ENCODE results near the gene BICRA.
"Not testable (repeated sequence)": the region's sequence is repeated elsewhere in the genome, so short reads cannot be mapped to it uniquely, and the experiment has no call there.

Gene BICRA

DNA sequence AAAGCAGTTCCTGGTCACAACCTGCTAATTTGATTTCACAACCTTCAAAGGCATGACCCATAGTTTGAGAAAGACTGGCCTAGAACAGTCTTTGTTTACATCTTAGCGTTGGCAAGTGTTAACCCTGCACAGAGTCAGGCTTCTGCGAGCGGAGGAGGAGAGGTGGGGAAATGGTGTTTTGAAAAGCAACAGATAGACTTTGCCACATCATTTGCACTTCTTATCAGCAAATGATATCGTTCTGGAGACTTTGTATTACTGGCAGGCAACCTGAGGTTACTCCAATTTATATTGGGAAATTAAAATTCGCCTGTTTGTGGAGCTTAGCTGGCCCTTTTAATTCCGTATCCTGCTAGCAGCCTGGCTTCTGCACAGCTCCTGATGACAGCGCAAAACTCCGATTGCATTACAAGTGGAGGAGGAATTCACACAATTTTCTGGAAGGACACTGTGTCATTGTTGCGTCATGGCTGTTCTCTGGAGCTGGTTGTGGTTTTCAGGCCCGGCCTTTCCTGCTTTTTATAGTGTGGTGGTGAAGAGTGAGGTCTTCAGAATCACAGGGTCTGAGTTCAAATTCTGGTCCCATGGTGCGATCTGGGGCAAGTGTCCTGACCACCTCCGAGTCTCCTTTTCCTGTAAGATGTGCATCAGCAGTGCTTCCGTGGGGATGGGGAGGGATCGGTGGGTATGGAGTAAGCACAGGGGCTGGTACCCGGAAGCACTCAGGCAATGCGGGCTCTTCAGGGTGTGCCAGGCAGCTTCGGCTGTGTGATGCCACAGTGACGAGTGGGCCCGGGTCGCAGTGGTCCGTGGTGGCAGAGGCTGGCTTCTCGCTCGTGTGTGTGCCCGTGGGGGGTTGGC lies 55.2 kb downstream of the BICRA start:
- no peak for DNase-seq

DNA sequence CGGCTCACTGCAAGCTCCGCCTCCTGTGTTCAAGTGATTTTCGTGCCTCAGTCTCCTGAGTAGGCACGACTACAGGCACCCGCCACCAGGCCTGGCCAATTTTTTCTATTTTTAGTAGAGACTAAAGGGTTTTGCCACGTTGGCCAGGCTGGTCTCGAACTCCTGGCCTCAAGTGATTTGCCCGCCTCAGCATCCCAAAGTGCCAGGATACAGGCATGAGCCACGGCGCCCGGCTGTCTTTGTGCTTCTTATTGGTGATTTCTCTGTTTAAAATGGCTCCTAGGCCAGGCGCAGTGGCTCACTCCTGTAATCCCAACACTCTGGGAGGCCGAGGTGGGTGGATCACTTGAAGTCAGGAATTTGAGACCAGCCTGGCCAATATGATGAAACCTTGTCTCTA lies 59.6 kb downstream of the BICRA start:
- DNase-seq, result not testable (repeated sequence)

DNA sequence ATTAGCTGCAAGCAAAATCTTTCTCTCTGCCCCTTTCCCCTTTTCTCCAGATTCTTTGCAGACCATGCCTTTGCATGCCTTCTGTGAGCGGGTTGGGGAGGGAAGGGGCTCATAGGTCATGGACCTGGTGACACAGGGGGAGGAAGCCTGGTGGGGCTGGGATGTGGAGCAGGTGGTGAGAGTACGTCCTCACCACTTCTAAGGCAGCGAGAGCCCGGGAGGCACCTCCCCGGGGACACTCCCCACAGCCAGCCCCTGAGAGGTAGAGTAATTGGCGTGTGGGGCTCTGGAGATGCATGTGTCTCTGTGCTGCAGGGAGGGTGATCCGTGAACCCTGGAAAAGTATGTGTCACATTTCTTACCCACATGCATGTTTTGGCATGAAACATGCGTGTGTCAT lies 61.8 kb downstream of the BICRA start:
- DNase-seq, result no peak

DNA sequence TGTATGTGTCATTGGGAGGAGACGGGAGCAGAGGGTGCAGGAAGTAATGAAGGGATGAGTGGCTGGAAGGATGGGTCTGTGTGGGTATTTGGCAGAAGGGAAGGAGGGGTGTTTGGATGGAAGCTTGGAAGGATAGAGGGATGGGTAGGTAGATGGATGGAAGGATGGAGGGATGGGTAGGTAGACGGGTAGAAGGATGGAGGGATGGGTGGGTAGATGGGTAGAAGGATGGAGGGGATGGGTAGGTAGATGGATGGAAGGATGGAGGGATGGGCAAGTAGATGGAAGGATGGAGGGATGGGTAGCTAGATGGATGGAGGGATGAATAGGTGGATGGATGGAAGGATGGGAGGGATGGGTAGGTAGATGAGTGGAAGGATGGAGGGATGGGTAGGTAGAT lies 62.6 kb downstream of the BICRA start:
- no peak for DNase-seq

DNA sequence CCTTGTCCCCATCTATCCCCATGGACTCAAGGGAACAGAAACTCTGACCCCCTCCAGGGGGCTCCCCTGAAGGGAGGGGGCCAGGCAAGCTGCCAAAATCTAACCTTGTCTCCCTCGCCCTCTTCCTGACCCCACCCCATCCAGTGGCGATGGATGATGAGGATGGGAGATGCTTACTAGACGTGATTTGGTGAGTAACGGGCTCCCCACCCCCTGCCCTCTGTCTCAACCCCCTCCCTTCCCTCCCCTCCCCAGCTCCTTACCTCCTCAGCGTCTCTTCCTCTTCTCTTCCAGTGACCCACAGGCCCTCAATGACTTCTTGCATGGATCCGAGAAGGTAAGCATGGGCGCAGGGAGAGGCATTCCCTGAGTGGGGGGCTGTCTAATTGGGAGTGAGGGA lies 64.5 kb downstream of the BICRA start:
- no peak for DNase-seq

DNA sequence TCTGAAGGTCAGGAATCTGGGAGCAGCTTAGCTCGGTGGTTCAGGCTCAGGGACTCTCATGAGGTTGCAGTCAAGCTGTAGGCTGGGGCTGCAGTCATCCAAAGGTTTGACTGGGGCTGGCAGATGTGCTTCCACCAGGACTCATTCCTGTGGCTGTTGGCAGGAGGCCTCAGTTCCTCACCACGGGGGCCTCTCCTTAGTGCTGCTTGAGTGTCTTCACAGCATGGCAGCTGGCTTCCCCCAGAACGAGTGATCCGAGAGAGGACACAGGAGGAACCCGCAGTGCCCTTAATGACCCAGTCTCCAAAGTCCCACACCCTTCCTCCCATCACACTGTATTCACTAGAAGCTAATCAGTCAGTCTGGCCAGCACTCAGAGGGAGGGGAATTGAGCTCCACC lies 65.6 kb downstream of the BICRA start:
- DNase-seq, result no peak

DNA sequence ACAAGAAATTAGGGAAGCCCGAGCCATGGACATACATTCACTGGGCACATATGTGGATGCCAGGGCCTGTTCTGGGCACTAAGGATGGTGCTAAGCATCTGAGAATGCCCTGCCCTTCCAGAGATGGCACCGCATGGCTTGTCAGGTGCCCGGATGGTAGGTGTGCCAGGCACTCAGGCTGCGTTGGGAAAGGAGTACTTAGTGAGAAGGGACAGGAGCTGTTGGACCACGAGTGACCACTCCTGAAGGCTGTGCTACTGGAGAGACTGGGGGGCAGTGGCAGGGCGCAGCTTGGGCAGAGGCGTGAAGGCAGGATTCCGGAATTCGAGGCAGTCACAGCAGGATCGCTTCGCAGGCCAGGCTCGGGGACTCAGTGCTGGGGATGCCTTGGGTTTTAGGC lies 66.3 kb downstream of the BICRA start:
- DNase-seq, result no peak

DNA sequence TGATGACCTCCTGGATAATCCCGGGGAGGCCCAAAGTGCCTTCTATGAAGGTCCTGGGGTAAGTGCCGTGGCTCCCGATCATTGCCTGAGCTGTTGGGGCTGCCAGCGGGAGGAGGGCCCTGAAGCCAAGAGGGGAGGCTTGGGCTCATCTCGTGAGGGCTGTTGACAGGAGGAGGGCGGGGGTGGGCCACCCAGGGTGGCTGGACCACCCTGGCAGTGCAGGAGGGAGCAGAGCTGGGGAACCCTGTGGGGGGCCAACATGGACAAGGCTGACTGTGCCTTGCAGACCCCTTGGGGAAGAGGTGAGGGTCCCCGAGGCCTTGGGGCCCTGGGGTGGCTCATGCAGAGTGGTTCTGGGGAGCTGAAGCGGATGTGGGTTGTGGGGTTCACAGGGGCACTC lies 66.9 kb downstream of the BICRA start:
- no peak for DNase-seq

DNA sequence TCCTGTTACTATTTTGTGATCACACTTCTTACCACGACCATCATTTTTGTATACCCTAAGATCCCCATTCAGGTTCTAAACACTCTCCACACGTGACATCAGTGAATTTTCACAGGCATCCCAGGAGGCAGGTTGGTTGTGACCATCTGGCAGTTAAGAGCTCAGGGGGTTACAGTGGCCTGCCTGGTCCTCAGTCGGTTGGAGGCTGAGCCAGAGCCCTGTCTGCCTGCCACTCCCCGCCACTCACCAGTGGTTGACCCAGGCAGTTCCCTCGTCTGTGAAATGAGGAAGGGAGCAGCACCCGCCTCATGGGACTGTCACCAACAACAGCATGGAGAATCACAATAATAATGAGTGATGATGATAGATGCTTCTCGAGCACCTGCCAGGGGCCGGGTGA lies 67.9 kb downstream of the BICRA start:
- DNase-seq, result no peak

DNA sequence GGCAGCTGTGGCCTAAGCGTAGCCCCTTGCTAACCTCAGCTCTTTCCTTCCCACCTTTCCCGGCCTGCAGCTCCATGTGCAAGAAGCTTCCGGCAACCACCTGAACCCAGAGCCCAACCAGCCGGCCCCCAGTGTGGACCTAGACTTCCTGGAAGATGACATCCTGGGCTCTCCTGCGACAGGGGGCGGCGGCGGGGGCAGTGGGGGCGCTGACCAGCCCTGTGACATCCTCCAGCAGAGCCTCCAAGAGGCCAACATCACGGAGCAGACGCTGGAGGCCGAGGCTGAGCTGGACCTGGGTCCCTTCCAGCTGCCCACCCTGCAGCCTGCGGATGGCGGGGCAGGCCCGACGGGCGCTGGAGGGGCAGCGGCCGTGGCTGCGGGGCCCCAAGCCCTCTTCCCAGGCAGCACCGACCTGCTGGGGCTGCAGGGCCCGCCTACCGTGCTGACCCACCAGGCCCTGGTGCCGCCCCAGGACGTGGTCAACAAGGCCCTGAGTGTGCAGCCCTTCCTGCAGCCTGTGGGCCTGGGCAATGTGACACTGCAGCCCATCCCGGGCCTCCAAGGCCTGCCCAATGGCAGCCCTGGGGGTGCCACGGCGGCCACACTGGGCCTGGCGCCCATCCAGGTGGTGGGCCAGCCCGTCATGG lies 70.4 kb downstream of the BICRA start:
- DNase-seq, result no peak

DNA sequence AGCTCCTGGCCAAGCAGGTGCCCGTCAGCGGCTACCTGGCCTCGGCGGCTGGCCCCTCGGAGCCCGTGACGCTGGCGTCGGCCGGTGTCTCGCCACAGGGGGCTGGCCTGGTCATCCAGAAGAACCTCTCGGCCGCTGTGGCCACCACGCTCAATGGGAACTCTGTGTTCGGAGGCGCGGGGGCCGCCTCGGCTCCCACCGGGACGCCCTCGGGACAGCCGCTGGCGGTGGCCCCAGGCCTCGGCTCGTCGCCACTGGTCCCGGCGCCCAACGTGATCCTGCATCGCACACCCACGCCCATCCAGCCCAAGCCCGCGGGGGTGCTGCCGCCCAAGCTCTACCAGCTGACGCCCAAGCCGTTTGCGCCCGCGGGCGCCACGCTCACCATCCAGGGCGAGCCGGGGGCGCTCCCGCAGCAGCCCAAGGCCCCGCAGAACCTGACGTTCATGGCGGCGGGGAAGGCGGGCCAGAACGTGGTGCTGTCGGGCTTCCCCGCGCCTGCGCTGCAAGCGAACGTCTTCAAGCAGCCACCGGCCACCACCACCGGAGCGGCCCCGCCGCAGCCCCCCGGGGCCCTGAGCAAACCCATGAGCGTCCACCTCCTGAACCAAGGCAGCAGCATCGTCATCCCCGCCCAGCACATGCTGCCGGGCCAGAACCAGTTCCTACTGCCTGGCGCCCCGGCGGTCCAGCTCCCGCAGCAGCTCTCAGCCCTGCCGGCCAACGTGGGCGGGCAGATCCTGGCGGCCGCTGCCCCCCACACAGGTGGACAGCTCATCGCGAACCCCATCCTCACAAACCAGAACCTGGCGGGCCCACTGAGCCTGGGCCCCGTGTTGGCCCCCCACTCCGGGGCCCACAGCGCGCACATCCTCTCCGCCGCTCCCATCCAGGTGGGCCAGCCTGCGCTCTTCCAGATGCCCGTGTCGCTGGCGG lies 71.3 kb downstream of the BICRA start:
- no peak for DNase-seq

DNA sequence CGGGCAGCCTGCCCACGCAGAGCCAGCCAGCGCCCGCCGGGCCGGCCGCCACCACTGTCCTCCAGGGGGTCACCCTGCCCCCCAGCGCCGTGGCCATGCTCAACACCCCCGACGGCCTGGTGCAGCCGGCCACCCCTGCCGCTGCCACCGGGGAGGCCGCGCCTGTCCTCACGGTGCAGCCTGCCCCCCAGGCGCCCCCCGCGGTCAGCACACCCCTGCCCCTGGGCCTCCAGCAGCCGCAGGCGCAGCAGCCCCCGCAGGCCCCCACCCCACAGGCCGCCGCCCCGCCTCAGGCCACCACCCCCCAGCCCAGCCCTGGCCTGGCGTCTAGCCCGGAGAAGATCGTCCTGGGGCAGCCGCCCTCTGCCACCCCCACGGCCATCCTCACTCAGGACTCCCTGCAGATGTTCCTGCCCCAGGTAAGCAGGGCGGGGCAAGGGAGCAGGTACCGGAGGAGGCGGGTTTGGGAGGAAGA lies 72.0 kb downstream of the BICRA start:
- no peak for DNase-seq

DNA sequence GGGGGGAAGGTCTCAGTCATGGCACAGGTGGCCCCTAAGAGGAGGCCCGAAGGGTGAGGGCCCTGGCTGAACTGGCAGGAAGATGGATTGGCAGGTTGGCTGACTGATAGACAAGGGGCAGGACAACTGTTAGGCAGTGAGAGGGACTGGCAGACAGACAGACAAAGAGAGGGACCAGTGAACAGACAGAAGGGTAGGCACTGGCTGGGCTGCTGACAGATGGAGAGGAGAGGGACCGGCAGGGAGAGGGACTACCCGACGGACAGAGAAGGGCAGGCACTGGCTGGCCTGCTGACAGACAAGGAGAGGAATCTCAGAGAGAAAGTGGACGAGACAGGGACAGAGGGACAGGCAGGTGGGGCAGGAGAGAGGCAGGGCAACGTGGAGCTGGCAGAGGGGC lies 72.5 kb downstream of the BICRA start:
- DNase-seq, result no peak

DNA sequence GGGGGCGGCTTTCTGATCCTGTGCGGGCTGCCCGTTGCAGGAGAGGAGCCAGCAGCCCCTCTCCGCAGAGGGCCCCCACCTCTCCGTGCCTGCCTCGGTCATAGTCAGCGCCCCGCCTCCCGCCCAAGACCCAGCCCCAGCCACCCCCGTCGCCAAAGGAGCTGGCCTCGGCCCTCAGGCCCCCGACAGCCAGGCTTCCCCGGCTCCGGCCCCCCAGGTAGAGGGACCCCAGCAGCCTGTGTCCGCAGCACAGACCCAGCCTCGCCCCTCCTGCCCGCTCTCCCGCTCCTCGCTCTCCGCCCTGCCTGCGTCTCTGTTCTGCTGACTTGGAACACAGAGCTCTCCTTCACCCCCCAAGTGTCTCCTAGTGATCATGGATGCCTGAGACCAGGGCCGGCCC lies 73.0 kb downstream of the BICRA start:
- DNase-seq, result no peak

DNA sequence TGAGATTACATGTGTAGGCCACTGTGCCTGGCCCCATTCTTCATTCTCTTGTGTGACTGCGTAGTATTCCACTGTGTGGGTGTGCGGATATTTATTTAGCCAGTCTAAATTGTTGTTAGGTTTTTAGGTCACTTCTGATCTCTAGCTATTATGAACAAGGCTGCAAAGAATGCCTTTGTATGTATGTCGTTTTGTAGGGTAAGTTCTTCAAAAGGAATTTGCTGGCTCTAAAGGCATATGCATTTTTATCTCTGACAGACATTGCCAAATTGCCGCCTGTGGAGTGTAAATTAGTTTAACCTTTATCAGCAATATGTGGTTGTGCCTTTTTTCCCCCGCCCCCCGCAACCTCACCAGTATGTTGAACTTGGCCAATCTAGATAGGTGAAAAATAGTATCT lies 74.0 kb downstream of the BICRA start:
- DNase-seq, result no peak

DNA sequence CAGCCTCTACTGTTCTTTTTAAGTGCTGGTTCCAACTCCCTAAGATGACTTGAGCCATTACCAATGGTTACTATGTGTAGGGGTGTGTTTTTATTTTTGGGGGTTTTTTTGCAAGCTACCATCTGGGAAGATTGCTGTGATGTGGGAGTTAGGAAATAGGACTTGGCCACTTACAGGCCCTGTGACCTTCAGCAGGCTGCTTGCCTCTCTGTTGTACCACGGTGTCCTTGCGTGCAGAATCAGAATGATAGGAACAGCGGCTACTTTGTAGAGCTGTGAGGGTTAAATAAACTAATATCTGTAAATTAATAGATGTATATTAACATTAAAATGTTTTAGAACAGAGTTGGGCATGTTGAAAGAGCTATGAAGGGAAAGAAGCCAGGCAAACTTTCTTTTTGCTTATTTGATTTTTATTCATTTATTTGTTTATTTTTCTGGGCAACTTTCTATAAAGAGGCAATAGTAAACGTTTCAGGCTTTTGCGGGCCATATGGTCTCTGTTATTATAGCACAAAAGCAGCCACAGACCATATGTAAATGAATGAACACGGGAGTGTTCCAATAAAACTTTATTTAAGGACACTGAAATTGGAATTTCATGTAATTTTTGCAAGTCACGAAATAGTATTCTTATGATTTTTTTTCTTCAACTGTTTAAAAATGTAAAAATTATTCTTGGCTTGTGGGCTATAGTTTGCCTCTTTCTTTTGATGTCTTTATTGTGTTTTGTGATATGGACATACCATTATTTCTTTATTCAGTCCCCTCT lies 77.9 kb downstream of the BICRA start:
- no peak for DNase-seq

DNA sequence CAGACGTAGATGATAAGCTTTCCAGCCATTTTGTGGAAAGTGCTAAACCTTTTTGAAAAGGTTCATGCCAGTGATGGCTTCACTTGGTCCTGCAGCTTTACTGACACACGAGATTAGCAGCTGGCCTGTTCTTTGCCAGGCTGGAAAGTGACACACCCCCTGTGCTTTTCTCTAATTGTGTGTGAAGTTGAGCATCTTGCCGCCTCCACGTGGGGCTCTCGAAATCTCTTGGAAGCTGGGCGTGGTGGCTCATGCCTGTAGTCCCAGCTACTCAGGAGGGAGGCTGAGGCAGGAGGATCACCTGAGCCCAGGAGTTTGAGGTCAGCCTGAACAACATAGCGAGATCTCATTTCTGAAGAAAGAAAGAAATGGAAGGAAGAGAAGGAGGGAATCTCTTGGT lies 79.0 kb downstream of the BICRA start:
- DNase-seq, result no peak

DNA sequence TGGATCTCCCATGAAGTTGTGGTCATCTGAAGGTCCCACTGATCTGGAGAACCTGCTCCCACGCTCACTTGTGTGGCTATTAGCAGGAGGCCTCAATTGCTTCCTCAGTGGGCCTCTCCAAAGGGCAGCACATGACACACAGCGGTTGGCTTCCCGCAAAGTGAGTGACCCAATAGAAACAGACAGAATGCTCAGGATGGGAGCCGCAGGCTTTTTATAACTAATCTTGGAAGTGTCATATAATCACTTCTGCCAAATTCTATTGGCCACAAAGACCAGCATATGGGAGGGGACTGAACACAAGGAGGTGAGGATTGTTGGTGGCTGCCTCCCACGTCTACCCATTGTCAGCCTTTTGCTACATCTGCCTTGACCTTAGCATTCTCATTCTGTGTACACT lies 82.2 kb downstream of the BICRA start:
- DNase-seq, result no peak

DNA sequence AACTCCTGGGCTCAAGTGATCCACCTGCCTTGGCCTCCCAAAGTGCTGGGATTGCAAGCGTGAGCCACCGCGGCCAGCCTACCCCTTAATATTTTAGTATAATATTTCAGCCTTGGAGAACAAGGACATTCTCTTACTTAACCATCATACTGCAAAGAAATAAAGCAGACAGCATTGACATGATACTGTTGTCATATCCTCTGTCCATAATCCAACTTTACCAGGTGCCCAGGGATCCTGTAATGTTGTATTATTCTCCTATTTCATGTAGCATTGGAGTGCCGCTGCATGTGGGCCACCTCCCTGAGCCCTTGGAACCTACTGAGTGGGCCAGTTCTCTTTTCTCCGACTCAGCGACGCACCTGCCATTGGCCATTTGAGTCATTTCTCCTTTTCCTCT lies 82.8 kb downstream of the BICRA start:
- no peak for DNase-seq

DNA sequence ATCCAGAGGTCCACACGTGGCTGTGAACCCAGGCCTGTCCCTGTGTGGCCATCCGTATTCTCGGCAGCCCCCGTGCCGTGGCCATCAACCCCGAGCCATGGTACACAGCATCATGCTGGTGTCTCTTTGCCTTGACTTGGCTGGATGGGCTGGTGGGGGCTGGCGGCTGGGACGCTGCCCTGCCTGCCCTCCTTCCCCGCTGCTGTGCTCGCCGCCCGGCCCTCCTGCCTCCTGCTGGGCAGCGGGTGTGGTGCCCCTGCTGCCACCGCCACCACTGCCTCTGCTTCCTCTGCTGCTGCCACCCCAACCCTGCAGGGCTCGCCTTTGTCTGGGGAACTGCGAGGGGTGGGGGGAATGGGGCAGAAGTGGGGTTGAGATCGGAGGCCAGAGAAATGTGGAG lies 84.6 kb downstream of the BICRA start:
- DNase-seq, result no peak

DNA sequence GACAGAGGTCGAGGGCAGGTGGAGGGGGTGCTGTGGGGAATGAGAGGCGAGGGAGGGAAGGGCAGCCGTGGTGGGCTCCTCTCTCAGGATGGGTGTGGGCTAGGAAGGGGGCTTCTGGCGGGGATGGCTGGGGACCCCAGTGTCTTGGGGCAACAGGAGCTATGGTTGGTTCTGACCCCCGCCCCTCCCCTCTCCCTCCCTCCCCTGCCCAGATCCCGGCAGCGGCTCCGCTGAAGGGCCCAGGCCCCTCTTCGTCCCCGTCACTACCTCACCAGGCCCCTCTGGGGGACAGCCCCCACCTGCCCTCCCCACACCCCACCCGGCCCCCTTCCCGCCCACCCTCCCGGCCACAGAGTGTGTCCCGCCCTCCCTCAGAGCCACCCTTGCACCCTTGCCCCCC lies 85.0 kb downstream of the BICRA start:
- no peak for DNase-seq

DNA sequence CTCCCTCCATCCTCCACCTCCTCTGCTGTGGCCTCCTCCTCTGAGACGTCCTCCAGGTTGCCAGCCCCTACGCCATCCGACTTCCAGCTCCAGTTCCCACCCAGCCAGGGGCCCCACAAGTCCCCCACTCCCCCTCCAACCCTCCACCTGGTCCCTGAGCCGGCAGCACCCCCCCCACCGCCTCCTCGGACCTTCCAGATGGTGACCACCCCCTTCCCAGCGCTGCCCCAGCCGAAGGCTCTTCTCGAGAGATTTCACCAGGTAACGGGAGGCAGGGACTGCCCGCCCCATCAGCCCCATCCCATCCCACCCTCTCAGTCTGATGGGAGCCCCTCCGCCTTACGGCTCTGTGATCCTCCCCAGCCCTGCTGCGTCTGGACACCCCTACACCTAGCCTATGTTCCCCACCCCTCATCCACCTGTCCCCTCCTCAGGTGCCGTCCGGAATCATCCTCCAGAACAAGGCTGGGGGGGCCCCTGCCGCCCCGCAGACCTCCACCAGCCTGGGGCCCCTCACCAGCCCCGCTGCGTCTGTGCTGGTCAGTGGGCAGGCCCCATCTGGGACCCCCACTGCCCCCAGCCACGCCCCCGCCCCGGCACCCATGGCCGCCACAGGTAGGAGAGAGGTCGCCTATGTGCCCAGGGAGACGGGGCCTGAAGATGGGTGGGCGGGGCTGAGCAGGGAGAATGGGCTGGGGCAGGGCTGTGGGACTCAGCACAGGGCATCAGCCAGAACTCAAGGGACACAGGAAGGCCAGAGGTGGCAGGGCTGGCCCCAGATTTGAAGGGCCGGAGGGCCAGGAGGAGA lies 85.7 kb downstream of the BICRA start:
- no peak for DNase-seq

Measured in stimulated activated CD8-positive, alpha-beta memory T cell treated with anti-CD3 and anti-CD28 coated beads, Interleukin-4, amount 100 ng/mL, for 48 hours (primary cell).